Measurements from ENCODE around the gene PIP5KL1. TPM values are rescaled to one million over a fixed set of nuclear protein-coding genes. Genes with fewer than 3 reads are reported as not detected.

Gene PIP5KL1
- total and polyA plus RNA-seq, 2 of the 8 experiments (the other 6 are each of a cell fraction or from before 2014, with no cell fraction given), result 13.4 to 15.4 TPM

DNA sequence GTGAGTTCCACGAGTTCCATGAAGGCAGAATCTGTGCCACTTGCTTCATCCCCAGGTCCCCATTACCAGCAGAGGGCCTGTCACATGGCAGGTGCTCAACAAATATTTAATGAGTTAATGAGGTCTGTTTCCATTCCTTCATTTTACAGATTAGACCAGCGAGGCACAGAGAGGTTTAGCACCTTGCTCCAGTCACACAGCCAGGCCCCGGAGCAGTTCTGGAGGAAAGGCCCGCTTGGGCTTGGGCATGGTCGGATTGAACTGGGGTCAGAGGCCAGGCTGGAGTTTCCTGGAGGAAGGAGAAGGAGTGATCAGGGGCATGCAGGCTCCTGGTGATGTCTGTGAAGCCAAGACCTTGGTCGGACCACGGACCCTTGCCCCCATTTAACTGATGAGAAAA, 9.8 kb downstream of the PIP5KL1 start:
- FAIRE-seq, result no peak
- DNase-seq (ENCODE audit: low read depth in 1 of 2, low spot score in 2 of 2), result no peak
- no peak overlapping the region for H3K4ac ChIP-seq (replicated peaks; ENCODE audit: insufficient read length, low read depth, low read length)
- no peak overlapping the region for H4K91ac ChIP-seq (replicated peaks; ENCODE audit: insufficient read length, low read length)
- no peaks in the 10 kb centered on the region for H3K79me1 ChIP-seq (ENCODE audit: low read depth, low read length)
- ChIA-PET POLR2A (ENCODE audit: partially characterized antibody) (interaction anchor here (0.9 to 2.0 kb wide), 14 partner anchors 9 to 220 kb away, joined by 3 to 8 read pairs (median 4); partner anchors contain the start of genes CDK9 and PIP5KL1), CTCF (ENCODE audit: partially characterized antibody) (interaction anchor here (0.5 to 6.7 kb wide), 58 partner anchors 8 to 676 kb away, joined by 3 to 114 read pairs (median 5); partner anchors contain the start of genes DPM2, ENG, PIP5KL1 and ST6GALNAC6)
- no peak overlapping the region for H2BK120ac ChIP-seq (replicated peaks; ENCODE audit: low read depth, low read length)
- H4K5ac ChIP-seq (ENCODE audit: insufficient read length, low read depth, low read length), result no peak overlapping the region
- H2BK15ac ChIP-seq (ENCODE audit: low read length), result no peak overlapping the region
- no peak overlapping the region for H4K8ac ChIP-seq (ENCODE audit: extremely low read depth, insufficient read depth, low read length)
- no peak overlapping the region for H2AK5ac ChIP-seq (ENCODE audit: low read depth, low read length)
- no peak overlapping the region for H2BK20ac ChIP-seq (ENCODE audit: low read length)
- 92% methylated on average over 7 of the region's 7 CpGs; no CpG with 5 or more reads in 1 of the 2 experiments for WGBS, 2 experiments (ENCODE audit: extremely low coverage in 1 of 2, insufficient coverage in 1 of 2, insufficient read length in 1 of 2, insufficient replicate concordance in 2 of 2, low coverage in 1 of 2, low lambda C conversion rate in 2 of 2, missing lambda C conversion rate in 1 of 2)
- H3K79me2 ChIP-seq (ENCODE audit: control insufficient read depth in 1 of 2, insufficient read depth in 2 of 2, low read length in 2 of 2), result no peaks in the 10 kb centered on the region
- peaks cover 0 to 13% (median 9%) of the 10 kb centered on the region in 4 experiments; a peak in 5 of 7 replicates for H3K27me3 ChIP-seq (replicated peaks in 1 of 4; ENCODE audit: control insufficient read depth in 3 of 4, extremely low read depth in 1 of 4, insufficient read depth in 3 of 4, low read length in 3 of 4)
- peaks cover 7% of the 10 kb centered on the region for H3K23me2 ChIP-seq (ENCODE audit: low read depth, low read length)
- no peak overlapping the region for H3K9ac ChIP-seq (replicated peaks in 1 of 4; ENCODE audit: extremely low read depth in 1 of 4, low read depth in 3 of 4, low read length in 3 of 4)
- no peak overlapping the region for H3K4me3 ChIP-seq (ENCODE audit: extremely low read depth in 1 of 4, insufficient read depth in 2 of 4, low read depth in 3 of 4, low read length in 4 of 4)
- no peaks in the 10 kb centered on the region for H3K9me3 ChIP-seq (ENCODE audit: insufficient read depth in 2 of 2, low read depth in 1 of 2, low read length in 1 of 2)
- no peak overlapping the region for H3K23ac ChIP-seq (ENCODE audit: insufficient read length)
- H3K18ac ChIP-seq (ENCODE audit: extremely low read depth, low read length), result no peak overlapping the region
- H3K4me1 ChIP-seq (replicated peaks in 1 of 4; ENCODE audit: control insufficient read depth in 3 of 4, insufficient read depth in 4 of 4, low read length in 3 of 4), result peaks cover 4 to 8% (median 7%) of the 10 kb centered on the region in 4 experiments
- H4K20me1 ChIP-seq (replicated peaks in 1 of 2; ENCODE audit: control insufficient read depth in 1 of 2, insufficient read depth in 2 of 2, low read length in 2 of 2), result peaks cover 0 to 5% of the 10 kb centered on the region in 2 experiments
- H2BK12ac ChIP-seq (ENCODE audit: low read depth, low read length), result no peak overlapping the region
- no peak overlapping the region for H3K14ac ChIP-seq (ENCODE audit: insufficient read length)
- H3K27ac ChIP-seq (ENCODE audit: low read depth, low read length), result no peak overlapping the region
- H3K56ac ChIP-seq (replicated peaks; ENCODE audit: insufficient read length, low read depth, low read length), result no peak overlapping the region
- no peak overlapping the region for H2BK5ac ChIP-seq (ENCODE audit: low read depth, low read length)
- no peak overlapping the region for H3K4me2 ChIP-seq (ENCODE audit: insufficient read depth in 1 of 2, low read depth in 2 of 2, low read length in 2 of 2)
- no peak overlapping the region for H2AFZ ChIP-seq (ENCODE audit: low read length)
- no peaks in the 10 kb centered on the region for H3K36me3 ChIP-seq (ENCODE audit: control insufficient read depth in 2 of 4, insufficient read depth in 4 of 4, low read length in 3 of 4)
- TF ChIP-seq, protein P1, sequence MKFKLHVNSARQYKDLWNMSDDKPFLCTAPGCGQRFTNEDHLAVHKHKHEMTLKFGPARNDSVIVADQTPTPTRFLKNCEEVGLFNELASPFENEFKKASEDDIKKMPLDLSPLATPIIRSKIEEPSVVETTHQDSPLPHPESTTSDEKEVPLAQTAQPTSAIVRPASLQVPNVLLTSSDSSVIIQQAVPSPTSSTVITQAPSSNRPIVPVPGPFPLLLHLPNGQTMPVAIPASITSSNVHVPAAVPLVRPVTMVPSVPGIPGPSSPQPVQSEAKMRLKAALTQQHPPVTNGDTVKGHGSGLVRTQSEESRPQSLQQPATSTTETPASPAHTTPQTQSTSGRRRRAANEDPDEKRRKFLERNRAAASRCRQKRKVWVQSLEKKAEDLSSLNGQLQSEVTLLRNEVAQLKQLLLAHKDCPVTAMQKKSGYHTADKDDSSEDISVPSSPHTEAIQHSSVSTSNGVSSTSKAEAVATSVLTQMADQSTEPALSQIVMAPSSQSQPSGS (IDR thresholded peaks at IDR 0.05; ENCODE audit: low read length), result no peak
- TF ChIP-seq SIX5 (IDR thresholded peaks at IDR 0.05; ENCODE audit: low read depth, low read length) (no peak), CHD1 (IDR thresholded peaks at IDR 0.05; ENCODE audit: low read depth, low read length) (no peak), FOSL1 (IDR thresholded peaks at IDR 0.05; ENCODE audit: insufficient read depth, low read depth, low read length) (no peak), CTBP2 (IDR thresholded peaks at IDR 0.05; ENCODE audit: borderline replicate concordance, insufficient read depth, insufficient read length, low read length) (no peak), JUND (IDR thresholded peaks at IDR 0.05; ENCODE audit: low read length) (no peak), SIRT6 (IDR thresholded peaks at IDR 0.05; ENCODE audit: low read length) (no peak), HDAC2 (IDR thresholded peaks at IDR 0.05; ENCODE audit: borderline replicate concordance in 1 of 2, low read depth in 2 of 2, low read length in 2 of 2) (no peak), CREB1 (IDR thresholded peaks at IDR 0.05) (no peak), POLR2A (IDR thresholded peaks at IDR 0.05; ENCODE audit: control extremely low read depth in 1 of 2, low read depth in 2 of 2, low read length in 2 of 2) (no peak), KDM5A (IDR thresholded peaks at IDR 0.05; ENCODE audit: low read length) (no peak)
